Osteocyte (in vitro differentiated cells): Measurements from ENCODE around the gene GYPB. TPM values are rescaled to one million over a fixed set of nuclear protein-coding genes. Genes with fewer than 3 reads are reported as not detected.
"Not testable (repeated sequence)": the region's sequence is repeated elsewhere in the genome, so short reads cannot be mapped to it uniquely, and the experiment has no call there.

ENCODE experiments used
- DNase-seq: peaks from one replicate; pipeline ENCODE4 v3.0.0; 2021; ENCODE audit warnings: mixed read lengths; ENCODE audit not compliant: unreplicated experiment; ENCODE audit errors: extremely low spot score
- H3K27ac Mint-ChIP-seq: one replicate; pipeline ENCODE4 v1.8.0; 2021; ENCODE audit warnings: mild to moderate bottlenecking, mixed read lengths; ENCODE audit not compliant: unreplicated experiment
- H3K27me3 Mint-ChIP-seq: one replicate; pipeline ENCODE4 v1.8.0; 2021; ENCODE audit warnings: mixed read lengths; ENCODE audit not compliant: unreplicated experiment
- H3K36me3 Mint-ChIP-seq: one replicate; pipeline ENCODE4 v1.8.0; 2021; ENCODE audit warnings: mixed read lengths; ENCODE audit not compliant: unreplicated experiment
- H3K4me1 Mint-ChIP-seq: one replicate; pipeline ENCODE4 v1.8.0; 2021; ENCODE audit warnings: mixed read lengths; ENCODE audit not compliant: unreplicated experiment
- H3K4me3 Mint-ChIP-seq: one replicate; pipeline ENCODE4 v1.8.0; 2021; ENCODE audit warnings: mild to moderate bottlenecking, moderate library complexity, mixed read lengths; ENCODE audit not compliant: unreplicated experiment
- H3K9me3 Mint-ChIP-seq: one replicate; pipeline ENCODE4 v1.8.0; 2021; ENCODE audit warnings: mixed read lengths; ENCODE audit not compliant: unreplicated experiment
- total RNA-seq: library from RNA; stranded (reverse); gene quantifications from 2 replicates; pipeline ENCODE4 v1.2.1, GENCODE V29; 2021
- TF ChIP-seq, protein P1 (sequence below): fragments of 200-600 bp; sonication (generic); IDR thresholded peaks from 2 replicates; pipeline ENCODE4 v1.5.0; 2021; ENCODE audit warnings: antibody characterized with exemption, mild to moderate bottlenecking, moderate library complexity

GYPB gene
- total RNA-seq, 1 donor from 2014 or later, result not detected

DNA sequence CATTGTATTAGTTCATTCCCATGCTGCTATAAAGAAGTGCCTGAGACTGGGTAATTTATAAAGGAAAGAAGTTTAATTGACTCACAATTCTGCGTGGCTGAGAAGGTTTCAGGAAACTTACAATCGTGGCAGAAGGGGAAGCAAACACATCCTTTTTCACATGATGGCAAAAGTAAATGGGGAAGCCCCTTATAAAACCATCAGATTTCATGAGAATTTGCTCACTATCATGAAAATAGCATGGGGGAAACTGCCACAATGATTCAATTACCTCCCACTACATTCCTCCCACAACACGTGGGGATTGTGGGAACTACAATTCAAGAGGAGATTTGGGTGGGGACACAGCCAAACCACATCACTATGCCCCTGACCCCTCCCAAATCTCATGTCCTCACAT, 28.5 kb downstream of the GYPB start:
- not testable (repeated sequence) for H3K4me1 Mint-ChIP-seq, H3K4me3 Mint-ChIP-seq, H3K9me3 Mint-ChIP-seq, H3K36me3 Mint-ChIP-seq, DNase-seq, H3K27ac Mint-ChIP-seq
- H3K27me3 Mint-ChIP-seq, result peaks cover 27% of the 10 kb centered on the region

DNA sequence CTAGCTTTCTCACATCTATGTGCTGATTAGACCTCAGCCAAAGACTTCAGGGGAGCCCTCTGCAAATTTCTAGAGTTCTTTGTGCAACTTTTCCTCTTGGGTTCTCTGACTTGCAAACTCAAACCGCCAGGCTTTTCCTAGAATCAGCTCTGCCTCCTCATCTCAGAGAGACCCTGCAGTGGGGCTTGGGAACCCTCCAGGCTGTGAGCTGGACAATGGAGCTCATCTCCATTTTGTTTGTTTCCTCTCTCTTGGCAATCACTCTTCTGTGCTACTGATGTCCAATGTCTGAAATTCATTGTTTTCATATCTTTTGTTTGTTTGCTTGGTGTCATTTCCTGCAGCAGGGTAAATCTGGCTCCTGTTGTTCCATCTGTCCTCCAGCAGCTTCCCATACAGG, 33.0 kb downstream of the GYPB start:
- H3K36me3 Mint-ChIP-seq, result no peaks in the 10 kb centered on the region
- H3K4me1 Mint-ChIP-seq, result no peaks in the 10 kb centered on the region
- H3K27ac Mint-ChIP-seq, result no peak overlapping the region

DNA sequence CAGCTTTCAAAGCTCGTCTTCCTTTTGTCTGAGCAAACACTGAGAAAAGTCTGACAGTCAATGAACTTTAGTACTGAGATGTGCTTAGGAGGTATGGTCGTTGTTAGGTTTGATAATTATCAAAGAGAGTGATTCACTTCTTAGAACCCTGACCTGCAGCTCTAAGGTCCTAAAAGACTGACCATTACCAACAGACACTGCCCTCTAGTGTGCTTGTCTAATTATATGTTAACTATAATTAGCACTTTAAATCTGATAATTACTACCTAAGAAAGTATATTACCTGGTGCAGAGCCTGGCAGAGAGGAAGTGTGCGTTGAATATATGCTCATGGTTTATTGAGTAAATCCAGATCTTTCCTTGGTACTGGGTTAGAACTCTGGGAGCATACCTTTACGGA, 38.4 kb downstream of the GYPB start:
- H3K9me3 Mint-ChIP-seq, H3K27ac Mint-ChIP-seq, H3K36me3 Mint-ChIP-seq, H3K4me1 Mint-ChIP-seq, DNase-seq, H3K4me3 Mint-ChIP-seq: not testable (repeated sequence)
- peaks cover 12% of the 10 kb centered on the region for H3K27me3 Mint-ChIP-seq

More for the DNA sequence above, 33.0 kb downstream of the GYPB start:
- Mint-ChIP-seq H3K27me3 (peaks cover 24% of the 10 kb centered on the region), H3K9me3 (no peaks in the 10 kb centered on the region), H3K4me3 (no peak overlapping the region)
- no peak for DNase-seq
- TF ChIP-seq, protein P1, sequence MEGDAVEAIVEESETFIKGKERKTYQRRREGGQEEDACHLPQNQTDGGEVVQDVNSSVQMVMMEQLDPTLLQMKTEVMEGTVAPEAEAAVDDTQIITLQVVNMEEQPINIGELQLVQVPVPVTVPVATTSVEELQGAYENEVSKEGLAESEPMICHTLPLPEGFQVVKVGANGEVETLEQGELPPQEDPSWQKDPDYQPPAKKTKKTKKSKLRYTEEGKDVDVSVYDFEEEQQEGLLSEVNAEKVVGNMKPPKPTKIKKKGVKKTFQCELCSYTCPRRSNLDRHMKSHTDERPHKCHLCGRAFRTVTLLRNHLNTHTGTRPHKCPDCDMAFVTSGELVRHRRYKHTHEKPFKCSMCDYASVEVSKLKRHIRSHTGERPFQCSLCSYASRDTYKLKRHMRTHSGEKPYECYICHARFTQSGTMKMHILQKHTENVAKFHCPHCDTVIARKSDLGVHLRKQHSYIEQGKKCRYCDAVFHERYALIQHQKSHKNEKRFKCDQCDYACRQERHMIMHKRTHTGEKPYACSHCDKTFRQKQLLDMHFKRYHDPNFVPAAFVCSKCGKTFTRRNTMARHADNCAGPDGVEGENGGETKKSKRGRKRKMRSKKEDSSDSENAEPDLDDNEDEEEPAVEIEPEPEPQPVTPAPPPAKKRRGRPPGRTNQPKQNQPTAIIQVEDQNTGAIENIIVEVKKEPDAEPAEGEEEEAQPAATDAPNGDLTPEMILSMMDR, result no peak

DNA sequence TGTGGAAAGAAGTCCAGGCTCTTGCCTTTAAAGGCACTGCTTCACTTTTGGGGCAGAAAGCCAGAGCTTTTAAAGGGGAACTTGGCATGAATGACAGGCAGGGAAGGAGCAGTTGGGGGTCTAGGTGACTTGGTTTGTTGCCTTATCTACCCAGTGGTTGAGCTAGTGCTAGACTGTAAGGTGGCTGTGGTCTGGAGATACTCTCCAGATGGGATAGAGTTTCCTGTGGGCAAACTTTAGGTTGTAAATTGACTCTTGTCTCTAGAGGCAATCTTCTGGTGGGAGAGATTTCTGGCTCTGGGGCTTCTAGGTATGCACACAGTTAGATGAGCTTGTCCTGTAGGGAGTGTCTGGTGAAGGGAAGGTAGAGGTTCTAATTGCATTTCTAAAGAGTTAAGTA, 43.7 kb downstream of the GYPB start:
- not testable (repeated sequence) for H3K27ac Mint-ChIP-seq, DNase-seq, H3K27me3 Mint-ChIP-seq, H3K9me3 Mint-ChIP-seq, H3K4me1 Mint-ChIP-seq, H3K36me3 Mint-ChIP-seq, H3K4me3 Mint-ChIP-seq

DNA sequence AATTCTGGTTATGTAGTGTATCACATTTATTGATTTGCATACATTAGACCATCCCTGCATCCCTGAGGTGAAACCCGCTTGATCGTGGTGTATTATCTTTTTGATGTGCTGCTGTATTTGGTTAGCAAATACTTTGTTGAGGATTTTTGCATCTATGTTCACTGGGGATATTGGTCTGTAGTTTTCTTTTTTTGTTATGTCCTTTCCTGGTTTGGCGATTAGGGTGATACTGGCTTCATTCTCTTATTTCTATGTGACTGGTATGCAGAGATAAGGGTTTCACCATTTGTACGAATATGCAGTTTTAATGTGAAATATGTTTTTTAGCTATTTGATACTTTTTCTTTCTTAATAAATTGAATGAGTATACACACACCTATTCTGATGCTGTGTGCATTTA, 45.2 kb downstream of the GYPB start:
- not testable (repeated sequence) for H3K27me3 Mint-ChIP-seq, H3K27ac Mint-ChIP-seq

DNA sequence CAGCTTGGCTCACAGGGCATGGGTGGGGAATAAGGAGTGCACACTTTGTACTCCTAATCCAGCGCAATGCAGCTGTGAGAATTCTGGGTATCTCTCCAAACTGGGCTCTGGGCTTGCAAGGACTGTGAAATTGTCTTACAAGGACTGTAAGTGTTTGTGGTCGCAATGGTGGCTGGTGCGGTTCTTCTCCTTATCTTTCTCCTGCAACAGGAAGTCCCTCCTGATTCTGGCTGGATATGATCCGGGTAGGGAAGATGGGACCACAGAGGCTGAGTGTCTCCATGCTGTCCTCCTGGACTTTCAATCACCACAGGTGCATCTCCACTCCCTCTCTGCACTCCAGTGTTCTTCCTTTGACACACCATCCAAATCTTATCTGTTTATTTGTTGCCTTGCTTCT, 58.1 kb downstream of the GYPB start:
- H3K27me3 Mint-ChIP-seq, result no peaks in the 10 kb centered on the region
- TF ChIP-seq, protein P1, result no peak
- H3K9me3 Mint-ChIP-seq, result peaks cover under 1% of the 10 kb centered on the region
- H3K36me3 Mint-ChIP-seq, result no peaks in the 10 kb centered on the region
- H3K4me3 Mint-ChIP-seq, result no peak overlapping the region
- H3K4me1 Mint-ChIP-seq, result no peaks in the 10 kb centered on the region
- no peak overlapping the region for H3K27ac Mint-ChIP-seq
- DNase-seq, result no peak

More for the DNA sequence above, 45.2 kb downstream of the GYPB start:
- H3K36me3 Mint-ChIP-seq, DNase-seq, H3K4me1 Mint-ChIP-seq, H3K4me3 Mint-ChIP-seq, H3K9me3 Mint-ChIP-seq: not testable (repeated sequence)

DNA sequence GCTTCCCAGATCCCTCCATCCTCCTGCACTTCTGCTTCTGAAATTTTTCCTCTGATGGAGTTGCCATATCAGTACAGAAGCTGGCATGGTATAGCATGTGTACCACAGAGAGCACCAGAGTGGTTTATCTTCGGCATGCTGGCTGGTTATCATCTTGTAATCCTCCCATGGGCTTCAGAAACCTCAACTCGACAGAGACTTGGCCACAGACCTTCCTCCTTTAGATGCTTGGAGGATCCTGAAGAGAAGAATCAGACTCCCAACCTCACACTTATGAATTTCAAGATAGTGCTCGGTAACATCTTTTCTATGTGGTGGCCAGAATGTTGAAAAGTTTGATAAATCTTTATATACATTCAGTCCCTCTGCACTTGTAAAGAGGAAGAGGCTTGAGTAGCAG, 63.9 kb downstream of the GYPB start:
- H3K27me3 Mint-ChIP-seq, DNase-seq, H3K4me1 Mint-ChIP-seq, H3K27ac Mint-ChIP-seq, H3K36me3 Mint-ChIP-seq, H3K4me3 Mint-ChIP-seq: not testable (repeated sequence)
- H3K9me3 Mint-ChIP-seq, result peaks cover 12% of the 10 kb centered on the region

DNA sequence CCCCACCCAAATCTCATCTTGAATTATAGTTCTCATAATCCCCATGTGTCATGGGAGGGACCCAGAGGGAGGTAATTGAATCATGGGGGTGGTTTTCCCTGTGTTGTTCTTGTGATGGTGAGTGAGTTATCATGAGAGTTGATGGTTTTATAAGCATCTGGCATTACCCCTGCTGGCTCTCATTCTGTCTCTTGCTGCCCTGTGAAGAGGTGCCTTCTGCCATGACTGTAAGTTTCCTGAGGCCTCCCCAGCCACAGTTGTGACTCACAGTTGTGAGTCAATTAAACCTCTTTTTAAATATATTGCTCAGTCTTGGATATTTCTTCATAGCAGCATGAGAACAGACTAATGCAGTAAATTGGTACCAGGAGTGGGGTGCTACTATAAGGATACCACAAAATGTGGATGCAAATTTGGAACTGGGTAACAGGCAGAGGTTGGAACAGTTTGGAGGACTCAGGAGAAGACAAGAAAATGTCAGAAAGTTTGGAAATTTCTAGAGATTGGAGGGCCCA, 67.7 kb downstream of the GYPB start:
- not testable (repeated sequence) for H3K27me3 Mint-ChIP-seq, H3K27ac Mint-ChIP-seq, DNase-seq, H3K4me3 Mint-ChIP-seq, H3K4me1 Mint-ChIP-seq, H3K36me3 Mint-ChIP-seq
- peaks cover 18% of the 10 kb centered on the region for H3K9me3 Mint-ChIP-seq

DNA sequence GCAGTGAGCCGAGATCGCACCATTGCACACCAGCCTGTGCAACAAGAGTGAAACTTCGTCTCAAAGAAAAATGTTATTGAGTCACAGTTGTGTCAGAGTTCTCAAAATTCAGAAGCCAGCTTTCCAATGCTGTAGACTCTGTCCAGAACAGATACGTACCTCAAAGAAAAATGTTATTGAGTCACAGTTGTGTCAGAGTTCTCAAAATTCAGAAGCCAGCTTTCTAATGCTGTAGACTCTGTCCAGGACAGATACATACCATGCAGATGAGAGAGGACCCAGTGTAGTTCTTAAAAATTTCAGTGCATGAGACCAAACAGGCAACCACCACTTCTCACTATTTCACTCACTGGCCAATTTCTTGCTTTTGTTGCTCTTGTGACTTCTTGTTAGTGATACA, 68.2 kb downstream of the GYPB start:
- H3K27me3 Mint-ChIP-seq, H3K4me1 Mint-ChIP-seq, H3K27ac Mint-ChIP-seq, H3K36me3 Mint-ChIP-seq, H3K4me3 Mint-ChIP-seq, DNase-seq: not testable (repeated sequence)
- H3K9me3 Mint-ChIP-seq, result peaks cover 17% of the 10 kb centered on the region

DNA sequence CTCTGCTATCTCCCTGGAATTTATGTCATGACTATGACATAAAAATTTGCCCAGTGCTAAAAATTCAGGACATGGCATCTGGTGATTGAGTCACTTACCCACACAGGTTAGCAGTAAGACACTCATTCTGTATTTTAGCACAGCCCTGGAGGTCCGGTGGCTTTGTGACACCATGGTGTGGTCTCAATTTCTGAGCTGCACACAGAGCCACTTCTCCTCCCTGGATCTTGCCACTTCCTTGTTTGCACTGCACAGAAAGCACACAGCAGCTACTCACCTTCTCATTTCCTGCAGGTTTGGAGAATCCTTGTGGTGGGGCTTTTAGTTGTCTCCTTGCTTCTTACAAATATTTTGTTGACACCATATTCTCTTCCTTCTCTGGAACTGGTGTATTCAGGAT, 69.0 kb downstream of the GYPB start:
- not testable (repeated sequence) for H3K36me3 Mint-ChIP-seq, H3K4me1 Mint-ChIP-seq, DNase-seq, H3K4me3 Mint-ChIP-seq, H3K27me3 Mint-ChIP-seq, H3K27ac Mint-ChIP-seq
- peaks cover 15% of the 10 kb centered on the region for H3K9me3 Mint-ChIP-seq

DNA sequence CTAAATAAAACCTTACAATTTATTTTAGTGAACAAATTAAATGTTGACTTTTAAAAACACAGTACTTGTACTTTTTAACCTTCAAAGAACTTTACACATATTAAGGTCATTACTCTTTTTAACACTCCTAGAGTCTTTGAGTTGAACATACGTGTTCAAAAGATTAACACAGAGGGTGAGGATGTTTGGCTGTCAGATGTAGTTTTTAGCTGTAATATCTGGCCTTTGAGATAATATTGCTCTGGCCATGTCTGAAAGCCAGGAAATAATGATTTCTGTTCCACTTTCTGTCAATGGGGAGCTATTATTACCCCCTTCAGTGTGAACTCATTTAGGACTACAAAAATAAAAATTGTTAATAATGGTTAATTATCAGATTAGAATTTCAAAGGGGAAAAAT, 71.7 kb downstream of the GYPB start:
- not testable (repeated sequence) for H3K27me3 Mint-ChIP-seq, DNase-seq, H3K4me3 Mint-ChIP-seq, H3K4me1 Mint-ChIP-seq, H3K36me3 Mint-ChIP-seq, H3K27ac Mint-ChIP-seq
- peaks cover 15% of the 10 kb centered on the region for H3K9me3 Mint-ChIP-seq
